ENCODE results near the gene WDR54.
"Not testable (repeated sequence)": the region's sequence is repeated elsewhere in the genome, so short reads cannot be mapped to it uniquely, and the experiment has no call there.

WDR54 gene

GRCh38 chr2:74441170-74441689 lies 19.7 kb downstream of the WDR54 start:
- Histone ChIP-seq H2AFZ (peak overlapping the region; percentile 99), H3K79me2 (peaks cover 10% of the 10 kb centered on the region), H3K4me1 (peaks cover 8% of the 10 kb centered on the region), H3K9me3 (ENCODE audit: control insufficient read depth, low read length) (no peaks in the 10 kb centered on the region), H3K27me3 (ENCODE audit: control insufficient read depth, insufficient read depth, low read length) (no peaks in the 10 kb centered on the region), H3K4me2 (ENCODE audit: low read length) (peak overlapping the region; percentile 95), H3K36me3 (ENCODE audit: control insufficient read depth, insufficient read depth, low read length) (no peaks in the 10 kb centered on the region), H3K9ac (peak overlapping the region; percentile 1), H3K4me3 (ENCODE audit: low read depth, low read length) (peak overlapping the region; percentile 87), H3K27ac (peak overlapping the region; percentile 88)
- TF ChIP-seq, protein P1, sequence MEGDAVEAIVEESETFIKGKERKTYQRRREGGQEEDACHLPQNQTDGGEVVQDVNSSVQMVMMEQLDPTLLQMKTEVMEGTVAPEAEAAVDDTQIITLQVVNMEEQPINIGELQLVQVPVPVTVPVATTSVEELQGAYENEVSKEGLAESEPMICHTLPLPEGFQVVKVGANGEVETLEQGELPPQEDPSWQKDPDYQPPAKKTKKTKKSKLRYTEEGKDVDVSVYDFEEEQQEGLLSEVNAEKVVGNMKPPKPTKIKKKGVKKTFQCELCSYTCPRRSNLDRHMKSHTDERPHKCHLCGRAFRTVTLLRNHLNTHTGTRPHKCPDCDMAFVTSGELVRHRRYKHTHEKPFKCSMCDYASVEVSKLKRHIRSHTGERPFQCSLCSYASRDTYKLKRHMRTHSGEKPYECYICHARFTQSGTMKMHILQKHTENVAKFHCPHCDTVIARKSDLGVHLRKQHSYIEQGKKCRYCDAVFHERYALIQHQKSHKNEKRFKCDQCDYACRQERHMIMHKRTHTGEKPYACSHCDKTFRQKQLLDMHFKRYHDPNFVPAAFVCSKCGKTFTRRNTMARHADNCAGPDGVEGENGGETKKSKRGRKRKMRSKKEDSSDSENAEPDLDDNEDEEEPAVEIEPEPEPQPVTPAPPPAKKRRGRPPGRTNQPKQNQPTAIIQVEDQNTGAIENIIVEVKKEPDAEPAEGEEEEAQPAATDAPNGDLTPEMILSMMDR (IDR thresholded peaks at IDR 0.05): no peak

DNA sequence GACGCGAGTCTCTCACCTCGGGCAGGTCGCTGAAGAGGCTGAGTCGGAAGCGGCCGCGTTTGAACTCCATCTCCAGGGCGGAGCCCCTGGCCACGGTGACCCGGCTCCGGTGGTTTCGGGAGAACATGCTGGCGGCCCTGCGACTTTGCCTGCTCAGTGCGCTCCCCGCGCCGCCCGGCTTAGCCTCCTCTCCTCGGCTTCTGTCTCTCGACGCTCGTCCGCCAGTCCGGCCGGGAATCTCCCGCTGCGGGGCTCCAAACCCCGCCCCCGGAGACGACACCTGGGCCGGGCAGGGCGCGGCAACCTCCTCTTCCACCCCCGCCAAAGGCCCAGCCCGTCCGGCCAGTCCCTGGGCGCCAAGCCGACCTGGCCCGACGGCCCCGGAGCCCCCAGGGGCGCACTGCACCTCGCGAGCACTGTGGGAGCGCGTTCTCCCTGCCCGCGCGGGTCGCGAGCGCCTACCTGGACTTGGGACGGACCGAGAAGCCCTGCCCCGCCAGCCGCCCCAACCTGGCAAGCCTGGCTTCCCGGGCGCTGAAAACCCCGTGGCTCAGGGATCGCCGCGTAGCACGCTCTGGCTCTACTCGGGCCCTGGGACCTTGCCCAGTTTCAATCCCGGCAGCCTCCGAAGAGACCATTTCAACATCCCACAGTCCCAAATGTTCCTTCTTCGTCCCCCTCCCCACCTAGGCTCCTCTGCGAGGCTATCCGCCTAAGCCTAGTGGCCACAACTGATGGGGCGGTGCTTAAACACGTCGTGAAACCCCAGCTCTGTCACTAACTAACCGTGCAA lies 20.4 kb downstream of the WDR54 start, which contains the start of gene RTKN:
TSS of gene RTKN (minus strand) at position 248 of the 793 bp plus-strand sequence. CDS start at position 127, 121 bp downstream.
- Histone ChIP-seq H3K4me3 (ENCODE audit: low read depth, low read length) (peak within 1 kb of the TSS; percentile 87), H3K4me1 (peaks cover 8% of the 10 kb centered on the region), H3K36me3 (ENCODE audit: control insufficient read depth, insufficient read depth, low read length) (no peaks in the 10 kb centered on the region), H3K79me2 (peaks cover 10% of the 10 kb centered on the region), H3K4me2 (ENCODE audit: low read length) (peak within 1 kb of the TSS; percentile 95), H2AFZ (peak within 1 kb of the TSS; percentile 99), H3K9ac (peak within 1 kb of the TSS; percentile 1), H3K9me3 (ENCODE audit: control insufficient read depth, low read length) (no peaks in the 10 kb centered on the region), H3K27ac (peak within 1 kb of the TSS; percentile 88), H3K27me3 (ENCODE audit: control insufficient read depth, insufficient read depth, low read length) (no peaks in the 10 kb centered on the region)
- TF ChIP-seq, protein P1 (IDR thresholded peaks at IDR 0.05): no peak

DNA sequence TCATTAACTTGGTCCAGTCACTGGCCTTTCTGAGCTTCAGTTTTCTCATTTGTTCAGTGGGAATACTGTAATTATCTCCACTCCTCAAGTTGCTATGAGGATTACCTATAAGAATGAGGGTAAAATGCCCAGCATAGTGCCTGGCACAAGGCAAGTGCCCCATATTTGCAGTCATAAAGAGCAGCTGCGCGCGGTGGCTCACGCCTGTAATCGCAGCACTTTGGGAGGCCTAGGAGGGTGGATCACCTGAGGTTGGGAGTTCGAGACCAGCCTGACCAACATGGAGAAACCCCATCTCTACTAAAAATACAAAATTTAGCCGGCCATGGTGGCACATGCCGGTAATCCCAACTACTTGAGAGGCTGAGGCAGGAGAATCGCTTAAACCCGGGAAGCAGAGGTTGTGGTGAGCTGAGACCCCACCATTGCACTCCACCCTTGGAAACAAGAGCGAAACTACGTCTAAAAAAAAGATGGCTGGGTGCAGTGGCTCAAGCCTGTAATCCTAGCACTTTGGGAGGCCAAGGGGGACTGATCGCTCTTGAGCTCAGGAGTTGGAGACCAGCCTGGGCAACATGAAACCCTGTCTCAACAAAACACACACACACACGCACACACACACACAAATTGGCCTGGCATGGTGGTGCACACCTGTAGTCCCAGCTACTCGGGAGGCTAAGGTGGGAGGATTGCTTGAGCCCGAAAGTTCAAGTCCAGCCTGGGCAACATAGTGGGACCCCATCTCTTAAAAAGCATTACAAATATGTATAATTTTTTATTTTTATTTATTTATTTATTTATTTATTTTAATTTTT lies 21.2 kb downstream of the WDR54 start:
- H3K27me3 ChIP-seq (ENCODE audit: control insufficient read depth, insufficient read depth, low read length); H3K9ac ChIP-seq; H3K36me3 ChIP-seq (ENCODE audit: control insufficient read depth, insufficient read depth, low read length); H3K9me3 ChIP-seq (ENCODE audit: control insufficient read depth, low read length); H3K4me1 ChIP-seq: not testable (repeated sequence)
- peak overlapping the region; percentile 95 for H3K4me2 ChIP-seq (ENCODE audit: low read length)
- H3K79me2 ChIP-seq: peaks cover 10% of the 10 kb centered on the region
- peak overlapping the region; percentile 88 for H3K27ac ChIP-seq
- peak overlapping the region; percentile 99 for H2AFZ ChIP-seq
- H3K4me3 ChIP-seq (ENCODE audit: low read depth, low read length): peak overlapping the region; percentile 87

DNA sequence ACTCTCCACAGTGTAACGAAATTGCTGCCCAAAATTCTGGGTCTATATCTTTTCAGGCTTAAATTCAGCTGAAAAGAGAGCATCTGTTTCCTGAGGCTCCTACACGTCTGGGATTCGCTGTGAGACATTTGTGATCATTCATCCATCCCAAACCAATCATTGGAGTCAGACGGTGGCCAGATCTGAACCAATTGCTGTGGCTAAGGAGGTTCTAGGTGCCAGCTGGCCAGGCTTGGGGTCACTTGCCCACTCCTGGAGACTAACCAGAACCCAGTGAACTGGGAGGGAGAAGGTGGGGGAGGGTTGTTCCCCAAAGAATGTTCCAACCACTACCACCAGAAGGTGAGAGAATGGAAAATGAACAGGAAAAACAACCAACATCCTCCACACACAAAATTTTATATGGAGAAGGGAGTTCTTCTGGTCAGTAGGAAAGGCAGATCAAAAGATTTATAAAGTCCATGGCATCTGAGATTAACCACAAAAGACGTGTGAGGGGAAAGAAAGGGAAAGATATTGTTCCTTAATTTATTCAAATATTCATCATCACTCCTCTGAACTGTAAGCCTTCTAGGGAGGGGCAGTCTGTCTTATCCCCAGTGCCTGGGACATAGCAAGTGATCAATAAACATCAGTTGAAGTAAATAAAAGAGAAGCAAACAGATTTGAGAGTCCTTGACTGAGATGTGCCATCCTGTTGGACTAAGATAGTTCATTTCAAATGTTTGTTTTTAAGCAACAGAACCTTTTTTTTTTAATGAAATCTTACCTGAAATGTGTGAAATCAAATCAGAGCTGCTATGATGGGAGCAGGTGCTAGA lies 23.2 kb downstream of the WDR54 start:
- peaks cover under 1% of the 10 kb centered on the region for H3K4me1 ChIP-seq
- no peaks in the 10 kb centered on the region for H3K9me3 ChIP-seq (ENCODE audit: control insufficient read depth, low read length)
- no peak overlapping the region for H3K9ac ChIP-seq
- H3K27ac ChIP-seq: no peak overlapping the region
- H3K4me3 ChIP-seq (ENCODE audit: low read depth, low read length): no peak overlapping the region
- TF ChIP-seq, protein P1 (IDR thresholded peaks at IDR 0.05): no peak
- no peak overlapping the region for H3K4me2 ChIP-seq (ENCODE audit: low read length)
- H3K36me3 ChIP-seq (ENCODE audit: control insufficient read depth, insufficient read depth, low read length): no peaks in the 10 kb centered on the region
- H3K27me3 ChIP-seq (ENCODE audit: control insufficient read depth, insufficient read depth, low read length): no peaks in the 10 kb centered on the region
- peak overlapping the region; percentile 29 for H2AFZ ChIP-seq
- no peaks in the 10 kb centered on the region for H3K79me2 ChIP-seq

Measured in parathyroid adenoma (tissue), 2 donors.